Sigmoid colon (tissue), 4 donors: ENCODE data around the gene OVAAL.

Source experiments
- EP300 ChIP-seq, 4 donors: sonication (generic); formaldehyde crosslinking; IDR thresholded peaks; one replicate each; pipeline ENCODE4 v1.6.1; 2017; ENCODE audit warnings: antibody characterized with exemption in 4 of 4
- POLR2AphosphoS5 ChIP-seq, 4 donors: sonication (generic); formaldehyde crosslinking; IDR thresholded peaks; one replicate each; pipeline ENCODE4 v1.6.1; 2017; ENCODE audit warnings: antibody characterized with exemption in 4 of 4
- TF ChIP-seq, protein P1 (sequence below), 4 experiments: fragments of 450-650 bp in 3 of 4; fragments of 200-600 bp in 1 of 4; IDR thresholded peaks; one replicate each; pipeline ENCODE4 v1.5.1; 2016 to 2019; ENCODE audit warnings: antibody characterized with exemption in 4 of 4, mild to moderate bottlenecking in 3 of 4, moderate library complexity in 2 of 4

GRCh38 chr1:180548686-180549317 lies 10.0 kb upstream of the OVAAL start:
- TF ChIP-seq EP300 (IDR thresholded peaks at IDR 0.05) (no peak), POLR2AphosphoS5 (IDR thresholded peaks at IDR 0.05) (no peak)
- TF ChIP-seq, protein P1, sequence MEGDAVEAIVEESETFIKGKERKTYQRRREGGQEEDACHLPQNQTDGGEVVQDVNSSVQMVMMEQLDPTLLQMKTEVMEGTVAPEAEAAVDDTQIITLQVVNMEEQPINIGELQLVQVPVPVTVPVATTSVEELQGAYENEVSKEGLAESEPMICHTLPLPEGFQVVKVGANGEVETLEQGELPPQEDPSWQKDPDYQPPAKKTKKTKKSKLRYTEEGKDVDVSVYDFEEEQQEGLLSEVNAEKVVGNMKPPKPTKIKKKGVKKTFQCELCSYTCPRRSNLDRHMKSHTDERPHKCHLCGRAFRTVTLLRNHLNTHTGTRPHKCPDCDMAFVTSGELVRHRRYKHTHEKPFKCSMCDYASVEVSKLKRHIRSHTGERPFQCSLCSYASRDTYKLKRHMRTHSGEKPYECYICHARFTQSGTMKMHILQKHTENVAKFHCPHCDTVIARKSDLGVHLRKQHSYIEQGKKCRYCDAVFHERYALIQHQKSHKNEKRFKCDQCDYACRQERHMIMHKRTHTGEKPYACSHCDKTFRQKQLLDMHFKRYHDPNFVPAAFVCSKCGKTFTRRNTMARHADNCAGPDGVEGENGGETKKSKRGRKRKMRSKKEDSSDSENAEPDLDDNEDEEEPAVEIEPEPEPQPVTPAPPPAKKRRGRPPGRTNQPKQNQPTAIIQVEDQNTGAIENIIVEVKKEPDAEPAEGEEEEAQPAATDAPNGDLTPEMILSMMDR (IDR thresholded peaks at IDR 0.05), result no peak
